Measurements from ENCODE around the gene IL1RAP. TPM values are rescaled to one million over a fixed set of nuclear protein-coding genes. Genes with fewer than 3 reads are reported as not detected.

IL1RAP gene
- polyA plus RNA-seq, 4 donors, result 0.45 to 11.2 (median 1.1) TPM

DNA sequence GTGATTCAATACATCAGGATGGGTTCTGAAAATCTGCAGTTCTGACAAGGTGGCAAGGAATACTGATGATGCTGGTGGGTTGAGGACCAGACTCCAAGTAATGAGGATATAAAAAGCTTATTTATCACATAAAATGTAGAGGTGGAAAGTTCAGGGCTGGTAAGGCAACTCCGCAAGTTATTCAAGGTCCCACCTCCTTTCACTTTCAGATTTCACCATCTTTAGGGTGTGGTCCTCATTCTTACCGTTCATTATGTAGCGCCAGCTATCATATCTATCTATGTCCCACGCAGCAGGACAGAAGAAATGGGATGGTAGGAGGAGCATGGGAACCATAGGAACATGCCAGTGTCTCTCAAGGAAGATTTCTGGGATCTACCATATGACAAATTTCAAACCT is 80.3 kb downstream of the IL1RAP start:
- H3K27me3 ChIP-seq (ENCODE audit: control insufficient read depth in 3 of 3, insufficient read depth in 3 of 3, low read length in 3 of 3), result no peaks in the 10 kb centered on the region
- H3K4me1 ChIP-seq (ENCODE audit: control insufficient read depth in 3 of 3, insufficient read depth in 2 of 3, low read depth in 1 of 3, low read length in 2 of 3), result peaks cover 0 to 9% (median 1%) of the 10 kb centered on the region in 3 donors
- DNase-seq, result peak in 1 of 2 donors; percentile 10
- H3K36me3 ChIP-seq (ENCODE audit: control insufficient read depth in 3 of 3, insufficient read depth in 2 of 3, low read depth in 1 of 3, low read length in 3 of 3), result no peaks in the 10 kb centered on the region
- no peak overlapping the region for H3K4me3 ChIP-seq (ENCODE audit: low read depth in 1 of 3, low read length in 3 of 3)
- WGBS, 3 donors, result 21 to 57% (median 36%) methylated on average over 4 of the region's 4 CpGs
- no peak for FAIRE-seq
- no peaks in the 10 kb centered on the region for H3K9me3 ChIP-seq (ENCODE audit: control insufficient read depth in 2 of 2, insufficient read depth in 1 of 2, low read depth in 1 of 2, low read length in 1 of 2)
- H3K27ac ChIP-seq (ENCODE audit: low read depth in 1 of 3, low read length in 2 of 3), result no peak overlapping the region

GRCh38 chr3:190595179-190595795 is 81.4 kb downstream of the IL1RAP start:
- 32 to 69% (median 42%) methylated on average over 9 of the region's 9 CpGs for WGBS, 3 donors
- Histone ChIP-seq H3K4me1 (ENCODE audit: control insufficient read depth in 3 of 3, insufficient read depth in 2 of 3, low read depth in 1 of 3, low read length in 2 of 3) (peaks cover 0 to 9% (median 1%) of the 10 kb centered on the region in 3 donors), H3K9me3 (ENCODE audit: control insufficient read depth in 2 of 2, insufficient read depth in 1 of 2, low read depth in 1 of 2, low read length in 1 of 2) (no peaks in the 10 kb centered on the region), H3K4me3 (ENCODE audit: low read depth in 1 of 3, low read length in 3 of 3) (no peak overlapping the region), H3K27me3 (ENCODE audit: control insufficient read depth in 3 of 3, insufficient read depth in 3 of 3, low read length in 3 of 3) (no peaks in the 10 kb centered on the region), H3K36me3 (ENCODE audit: control insufficient read depth in 3 of 3, insufficient read depth in 2 of 3, low read depth in 1 of 3, low read length in 3 of 3) (no peaks in the 10 kb centered on the region), H3K27ac (ENCODE audit: low read depth in 1 of 3, low read length in 2 of 3) (peak overlapping the region in 1 of 3 donors; percentile 41)
- FAIRE-seq (no peak), DNase-seq (peak; percentile 17 to 66)

DNA sequence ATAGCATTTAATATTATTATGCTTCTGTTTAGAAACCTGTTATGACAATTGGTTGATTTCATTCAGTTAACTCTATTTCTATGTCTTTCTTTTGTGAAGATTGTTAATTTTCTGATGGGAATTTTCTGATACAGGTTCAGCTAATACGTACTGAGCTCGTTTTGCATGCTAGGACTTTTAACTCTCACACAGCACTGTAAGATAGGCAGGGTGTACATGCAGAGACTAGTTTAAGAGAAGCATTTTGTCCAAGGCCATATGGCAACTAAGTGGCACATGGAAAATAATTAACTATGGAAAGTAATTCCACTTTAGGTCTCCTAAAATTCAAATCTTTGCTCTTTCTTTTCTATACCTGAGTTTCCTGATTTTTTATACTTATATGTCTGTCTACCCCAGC is 81.9 kb downstream of the IL1RAP start:
- no peak for DNase-seq
- Histone ChIP-seq H3K27me3 (ENCODE audit: control insufficient read depth in 3 of 3, insufficient read depth in 3 of 3, low read length in 3 of 3) (no peaks in the 10 kb centered on the region), H3K9me3 (ENCODE audit: control insufficient read depth in 2 of 2, insufficient read depth in 1 of 2, low read depth in 1 of 2, low read length in 1 of 2) (no peaks in the 10 kb centered on the region), H3K4me1 (ENCODE audit: control insufficient read depth in 3 of 3, insufficient read depth in 2 of 3, low read depth in 1 of 3, low read length in 2 of 3) (peaks cover 0 to 9% (median 1%) of the 10 kb centered on the region in 3 donors), H3K36me3 (ENCODE audit: control insufficient read depth in 3 of 3, insufficient read depth in 2 of 3, low read depth in 1 of 3, low read length in 3 of 3) (no peaks in the 10 kb centered on the region), H3K4me3 (ENCODE audit: low read depth in 1 of 3, low read length in 3 of 3) (no peak overlapping the region), H3K27ac (ENCODE audit: low read depth in 1 of 3, low read length in 2 of 3) (no peak overlapping the region)
- no peak for FAIRE-seq
- WGBS, 3 donors, result 46 to 75% (median 47%) methylated on average over 2 of the region's 2 CpGs

DNA sequence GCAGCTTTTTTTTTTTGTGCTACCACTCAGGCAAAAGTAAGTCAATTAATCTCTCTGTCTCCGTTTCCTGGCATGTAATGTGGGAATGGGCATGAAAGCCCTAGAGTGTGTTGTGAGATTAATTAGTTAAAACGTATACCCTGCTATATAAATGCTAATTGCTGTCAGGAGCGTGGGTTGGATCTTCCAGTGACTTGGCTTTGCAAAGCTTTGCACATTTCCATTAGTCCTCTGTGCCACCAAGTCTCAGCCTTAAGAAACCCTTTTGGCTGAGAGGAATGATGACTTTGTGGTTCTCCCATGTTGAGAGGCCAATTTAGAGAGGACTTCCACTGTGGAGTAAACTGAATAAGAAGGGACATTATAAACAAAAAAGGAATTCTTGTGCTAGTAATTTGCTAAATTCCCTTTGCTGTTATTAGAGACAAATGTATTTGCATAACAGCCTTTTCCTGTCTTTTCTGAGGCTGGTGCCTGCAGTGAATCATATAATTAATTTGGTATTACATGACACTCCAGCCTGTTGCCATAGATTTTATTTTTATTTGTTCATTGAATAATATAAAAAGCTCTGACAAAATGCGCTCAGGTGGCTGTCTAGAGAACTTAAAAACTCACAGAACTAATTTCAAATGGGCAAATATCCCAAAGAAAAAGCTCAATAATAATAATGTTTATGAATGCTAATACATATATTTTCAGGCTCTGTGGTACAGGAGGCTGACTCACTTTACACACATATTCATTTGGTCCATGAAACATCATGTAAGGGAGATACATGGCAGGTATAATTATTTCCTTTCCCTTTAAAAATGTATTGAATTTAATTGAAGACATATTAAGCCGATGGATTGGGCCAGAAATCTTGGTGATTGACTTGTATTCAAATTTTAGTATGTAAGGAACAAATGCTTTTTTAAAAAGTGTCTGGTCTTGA is 82.7 kb downstream of the IL1RAP start:
- no peak for FAIRE-seq
- WGBS, 3 donors, result 64 to 70% (median 70%) methylated on average over 5 of the region's 5 CpGs
- H3K27ac ChIP-seq (ENCODE audit: low read depth in 1 of 3, low read length in 2 of 3), result no peak overlapping the region

GRCh38 chr3:190597291-190597690 is 83.4 kb downstream of the IL1RAP start:
- Histone ChIP-seq H3K27me3 (ENCODE audit: control insufficient read depth in 3 of 3, insufficient read depth in 3 of 3, low read length in 3 of 3) (no peaks in the 10 kb centered on the region), H3K36me3 (ENCODE audit: control insufficient read depth in 3 of 3, insufficient read depth in 2 of 3, low read depth in 1 of 3, low read length in 3 of 3) (no peaks in the 10 kb centered on the region), H3K27ac (ENCODE audit: low read depth in 1 of 3, low read length in 2 of 3) (no peak overlapping the region), H3K9me3 (ENCODE audit: control insufficient read depth in 2 of 2, insufficient read depth in 1 of 2, low read depth in 1 of 2, low read length in 1 of 2) (no peaks in the 10 kb centered on the region), H3K4me1 (ENCODE audit: control insufficient read depth in 3 of 3, insufficient read depth in 2 of 3, low read depth in 1 of 3, low read length in 2 of 3) (peaks cover 0 to 9% (median 1%) of the 10 kb centered on the region in 3 donors), H3K4me3 (ENCODE audit: low read depth in 1 of 3, low read length in 3 of 3) (no peak overlapping the region)
- DNase-seq, result no peak
- FAIRE-seq, result no peak
- 79 to 90% (median 82%) methylated on average over 1 of the region's 1 CpG for WGBS, 3 donors

More for the DNA sequence above, 82.7 kb downstream of the IL1RAP start:
- DNase-seq, result no peak
- Histone ChIP-seq H3K9me3 (ENCODE audit: control insufficient read depth in 2 of 2, insufficient read depth in 1 of 2, low read depth in 1 of 2, low read length in 1 of 2) (no peaks in the 10 kb centered on the region), H3K27me3 (ENCODE audit: control insufficient read depth in 3 of 3, insufficient read depth in 3 of 3, low read length in 3 of 3) (no peaks in the 10 kb centered on the region), H3K36me3 (ENCODE audit: control insufficient read depth in 3 of 3, insufficient read depth in 2 of 3, low read depth in 1 of 3, low read length in 3 of 3) (no peaks in the 10 kb centered on the region), H3K4me1 (ENCODE audit: control insufficient read depth in 3 of 3, insufficient read depth in 2 of 3, low read depth in 1 of 3, low read length in 2 of 3) (peaks cover 0 to 9% (median 1%) of the 10 kb centered on the region in 3 donors), H3K4me3 (ENCODE audit: low read depth in 1 of 3, low read length in 3 of 3) (no peak overlapping the region)

DNA sequence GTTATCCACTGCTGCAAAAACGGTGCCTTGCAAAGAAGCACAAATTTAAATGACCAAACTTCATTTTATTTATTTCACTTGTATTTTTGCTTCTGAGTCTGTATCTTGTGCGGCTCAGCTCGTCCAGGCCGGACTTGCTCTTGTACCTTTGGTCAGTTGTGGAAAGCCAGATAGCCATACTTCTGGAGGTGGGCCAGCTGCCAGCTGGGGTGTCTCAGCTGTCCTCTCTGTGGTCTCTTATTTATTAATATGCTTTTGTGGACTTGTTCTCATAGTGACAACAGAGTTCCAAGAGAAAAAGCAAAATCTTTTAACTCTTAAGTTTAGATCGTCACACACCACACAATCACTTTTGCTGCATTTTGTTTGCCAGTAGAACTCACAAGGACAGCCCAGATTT is 87.7 kb downstream of the IL1RAP start:
- Histone ChIP-seq H3K9me3 (ENCODE audit: control insufficient read depth in 2 of 2, insufficient read depth in 1 of 2, low read depth in 1 of 2, low read length in 1 of 2) (no peaks in the 10 kb centered on the region), H3K27me3 (ENCODE audit: control insufficient read depth in 3 of 3, insufficient read depth in 3 of 3, low read length in 3 of 3) (no peaks in the 10 kb centered on the region), H3K27ac (ENCODE audit: low read depth in 1 of 3, low read length in 2 of 3) (no peak overlapping the region), H3K36me3 (ENCODE audit: control insufficient read depth in 3 of 3, insufficient read depth in 2 of 3, low read depth in 1 of 3, low read length in 3 of 3) (peaks cover 0 to 4% (median 0%) of the 10 kb centered on the region in 3 donors), H3K4me1 (ENCODE audit: control insufficient read depth in 3 of 3, insufficient read depth in 2 of 3, low read depth in 1 of 3, low read length in 2 of 3) (no peaks in the 10 kb centered on the region), H3K4me3 (ENCODE audit: low read depth in 1 of 3, low read length in 3 of 3) (no peak overlapping the region)
- DNase-seq, result no peak
- WGBS, 3 donors, result 68 to 89% (median 83%) methylated on average over 5 of the region's 5 CpGs
- no peak for FAIRE-seq

- Histone ChIP-seq H3K27me3 (ENCODE audit: control insufficient read depth in 3 of 3, insufficient read depth in 3 of 3, low read length in 3 of 3) (no peaks in the 10 kb centered on the region), H3K36me3 (ENCODE audit: control insufficient read depth in 3 of 3, insufficient read depth in 2 of 3, low read depth in 1 of 3, low read length in 3 of 3) (peaks cover 0 to 4% (median 0%) of the 10 kb centered on the region in 3 donors), H3K4me3 (ENCODE audit: low read depth in 1 of 3, low read length in 3 of 3) (no peak overlapping the region), H3K4me1 (ENCODE audit: control insufficient read depth in 3 of 3, insufficient read depth in 2 of 3, low read depth in 1 of 3, low read length in 2 of 3) (no peaks in the 10 kb centered on the region), H3K27ac (ENCODE audit: low read depth in 1 of 3, low read length in 2 of 3) (no peak overlapping the region), H3K9me3 (ENCODE audit: control insufficient read depth in 2 of 2, insufficient read depth in 1 of 2, low read depth in 1 of 2, low read length in 1 of 2) (no peaks in the 10 kb centered on the region)
- WGBS, 3 donors, result 40 to 58% (median 47%) methylated on average over 4 of the region's 4 CpGs
- no peak for DNase-seq
- FAIRE-seq, result no peak
These were observed 91.5 kb downstream of the IL1RAP start for GRCh38 chr3:190605385-190605784.

DNA sequence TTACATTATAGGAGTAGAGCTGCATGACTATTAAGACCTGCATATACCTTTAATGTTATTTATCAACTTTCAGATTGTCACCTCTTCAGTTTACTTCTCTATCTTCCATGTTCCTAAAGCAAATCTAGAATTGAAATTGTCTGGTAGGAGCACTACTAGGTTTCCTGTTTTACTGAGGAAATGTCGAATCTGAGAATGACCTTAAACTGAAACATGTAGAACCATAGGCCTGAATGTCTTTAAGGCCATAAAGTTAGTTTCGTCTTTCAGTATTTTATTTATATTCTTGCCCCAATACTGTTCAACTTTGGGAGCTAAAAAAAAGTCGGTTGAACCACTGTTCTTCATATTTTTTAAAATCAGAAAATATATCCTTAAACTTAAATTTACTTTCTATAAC is 92.7 kb downstream of the IL1RAP start:
- DNase-seq (no peak), FAIRE-seq (no peak)
- 60 to 63% (median 62%) methylated on average over 3 of the region's 3 CpGs for WGBS, 3 donors
- H3K27ac ChIP-seq (ENCODE audit: low read depth in 1 of 3, low read length in 2 of 3), result no peak overlapping the region
- no peaks in the 10 kb centered on the region for H3K9me3 ChIP-seq (ENCODE audit: control insufficient read depth in 2 of 2, insufficient read depth in 1 of 2, low read depth in 1 of 2, low read length in 1 of 2)
- H3K36me3 ChIP-seq (ENCODE audit: control insufficient read depth in 3 of 3, insufficient read depth in 2 of 3, low read depth in 1 of 3, low read length in 3 of 3), result peaks cover 0 to 4% (median 0%) of the 10 kb centered on the region in 3 donors
- H3K27me3 ChIP-seq (ENCODE audit: control insufficient read depth in 3 of 3, insufficient read depth in 3 of 3, low read length in 3 of 3), result no peaks in the 10 kb centered on the region
- no peak overlapping the region for H3K4me3 ChIP-seq (ENCODE audit: low read depth in 1 of 3, low read length in 3 of 3)
- no peaks in the 10 kb centered on the region for H3K4me1 ChIP-seq (ENCODE audit: control insufficient read depth in 3 of 3, insufficient read depth in 2 of 3, low read depth in 1 of 3, low read length in 2 of 3)

Measured in small intestine (tissue), 7 donors.